ENCODE results near the gene KIFBP.
"Not testable (repeated sequence)": the region's sequence is repeated elsewhere in the genome, so short reads cannot be mapped to it uniquely, and the experiment has no call there.

Gene KIFBP, protein sequence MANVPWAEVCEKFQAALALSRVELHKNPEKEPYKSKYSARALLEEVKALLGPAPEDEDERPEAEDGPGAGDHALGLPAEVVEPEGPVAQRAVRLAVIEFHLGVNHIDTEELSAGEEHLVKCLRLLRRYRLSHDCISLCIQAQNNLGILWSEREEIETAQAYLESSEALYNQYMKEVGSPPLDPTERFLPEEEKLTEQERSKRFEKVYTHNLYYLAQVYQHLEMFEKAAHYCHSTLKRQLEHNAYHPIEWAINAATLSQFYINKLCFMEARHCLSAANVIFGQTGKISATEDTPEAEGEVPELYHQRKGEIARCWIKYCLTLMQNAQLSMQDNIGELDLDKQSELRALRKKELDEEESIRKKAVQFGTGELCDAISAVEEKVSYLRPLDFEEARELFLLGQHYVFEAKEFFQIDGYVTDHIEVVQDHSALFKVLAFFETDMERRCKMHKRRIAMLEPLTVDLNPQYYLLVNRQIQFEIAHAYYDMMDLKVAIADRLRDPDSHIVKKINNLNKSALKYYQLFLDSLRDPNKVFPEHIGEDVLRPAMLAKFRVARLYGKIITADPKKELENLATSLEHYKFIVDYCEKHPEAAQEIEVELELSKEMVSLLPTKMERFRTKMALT
- total RNA-seq = 17.3 to 24.4 (median 18.7) reads per million in 3 experiments

GRCh38 chr10:68988530-68989316 lies at the start of gene KIFBP:
Gene KIFBP (plus strand): TSS chr10:68988803. CDS start chr10:68988833, 30 bp downstream.
- DNase-seq = peak; percentile 86

DNA sequence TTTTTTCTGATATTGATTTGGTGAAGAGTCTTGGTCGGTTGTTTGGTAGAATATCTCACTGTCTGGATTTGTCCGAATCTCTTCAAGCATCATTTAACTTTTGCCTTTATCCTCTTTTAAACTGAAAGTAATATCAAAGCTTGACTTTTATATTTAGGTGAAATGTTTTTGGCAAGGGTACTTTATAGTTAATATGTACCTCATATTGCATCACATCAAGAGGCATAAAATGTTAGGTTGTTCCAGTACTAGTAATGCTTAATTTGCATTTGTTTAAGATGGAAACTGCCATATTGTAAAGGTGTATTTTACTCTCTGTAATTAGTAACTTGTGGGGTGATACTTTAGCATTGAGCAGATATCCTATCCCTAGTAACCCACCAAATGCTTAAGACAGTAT lies 49.7 kb upstream of the KIFBP start:
- no peak for DNase-seq

DNA sequence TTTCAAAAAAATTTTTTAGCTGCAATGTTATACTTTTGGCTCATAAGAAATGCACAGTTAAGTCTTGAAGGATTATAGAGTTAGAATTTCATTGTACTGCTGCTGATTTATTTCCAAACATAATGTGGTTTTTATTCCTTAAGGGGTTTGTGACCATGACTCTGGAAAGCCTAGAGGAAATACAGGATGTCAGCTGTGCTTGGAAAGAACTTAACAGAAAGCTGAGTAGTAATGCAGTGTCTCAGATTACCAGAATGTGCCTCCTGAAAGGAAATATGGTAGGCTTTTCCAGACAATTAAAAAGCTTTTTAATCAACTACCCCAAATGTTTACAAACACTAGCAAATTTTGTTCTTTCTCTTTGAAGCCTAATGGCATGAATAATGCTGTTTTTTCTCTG lies 47.7 kb upstream of the KIFBP start:
- not testable (repeated sequence) for DNase-seq

- DNase-seq = no peak
Observed at GRCh38 chr10:68950598-68950997, 38.0 kb upstream of the KIFBP start.

DNA sequence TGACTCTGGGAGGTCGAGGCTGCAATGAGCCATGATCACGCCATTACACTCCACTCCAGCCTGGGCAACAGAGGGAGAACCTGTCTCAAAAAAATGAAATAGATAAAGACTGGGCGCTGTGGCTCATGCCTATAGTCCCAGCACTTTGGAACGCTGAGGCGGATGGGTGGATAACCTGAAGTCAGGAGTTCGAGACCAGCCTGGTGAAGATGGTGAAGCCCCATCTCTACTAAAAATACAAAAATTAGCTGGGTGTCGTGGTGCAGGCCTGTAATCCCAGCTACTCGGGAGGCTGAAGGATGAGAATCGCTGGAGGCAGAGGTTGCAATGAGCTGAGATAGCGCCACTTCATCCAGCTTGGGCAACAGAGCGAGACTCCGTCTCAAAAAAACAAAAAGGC lies 33.7 kb upstream of the KIFBP start:
- DNase-seq = no peak

DNA sequence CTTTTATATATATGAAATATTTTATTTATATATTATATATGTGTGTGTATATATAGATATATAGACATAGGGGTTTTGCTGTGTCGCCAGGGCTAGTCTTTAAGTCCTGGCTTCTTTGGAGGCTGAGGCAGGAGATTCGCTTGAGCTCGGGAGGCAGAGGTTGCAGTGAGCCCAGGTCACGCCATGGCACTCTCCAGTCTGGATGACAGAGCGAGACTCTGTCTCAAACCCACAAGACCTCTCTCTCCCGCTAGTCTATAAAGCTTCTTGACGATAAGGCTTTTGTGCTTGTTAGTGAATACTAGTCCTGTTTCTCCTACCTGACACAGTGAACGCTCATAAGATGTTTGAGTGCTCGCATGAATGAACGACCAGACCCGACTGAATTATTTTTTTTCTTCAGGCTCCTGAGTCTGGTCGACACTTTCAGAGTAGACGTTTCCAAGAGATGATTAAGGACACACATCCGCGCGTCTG lies 33.2 kb upstream of the KIFBP start:
- no peak for DNase-seq

GRCh38 chr10:68955832-68956532 lies 32.6 kb upstream of the KIFBP start, which contains the start of gene DDX21:
Gene DDX21 (plus strand): TSS chr10:68956170. CDS start chr10:68956226, 56 bp downstream.
- DNase-seq = peak; percentile 90

DNA sequence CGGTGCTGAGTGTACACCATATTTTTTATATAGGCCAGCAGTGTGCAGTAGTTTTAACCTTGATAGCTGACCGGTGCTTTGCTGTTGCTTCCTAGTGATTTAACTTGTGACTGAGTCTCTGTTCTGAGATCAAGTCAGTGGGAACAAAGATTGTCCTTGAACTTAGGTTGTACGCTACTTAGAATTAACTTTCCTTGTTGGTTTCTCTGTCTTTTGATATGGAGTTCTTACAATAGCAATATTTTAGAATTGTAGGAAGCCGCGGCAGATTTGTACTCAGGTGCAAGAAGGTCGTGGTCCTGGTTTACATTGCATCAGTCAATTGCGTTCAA lies 31.4 kb upstream of the KIFBP start:
- DNase-seq = no peak

- DNase-seq = no peak
Observed at GRCh38 chr10:68957654-68958053, 30.9 kb upstream of the KIFBP start.

- DNase-seq = no peak
Observed at GRCh38 chr10:68959695-68960527, 28.7 kb upstream of the KIFBP start.

GRCh38 chr10:68963151-68963550 lies 25.5 kb upstream of the KIFBP start:
- no peak for DNase-seq

- DNase-seq = no peak
Observed at GRCh38 chr10:68973975-68974374, 14.6 kb upstream of the KIFBP start.

GRCh38 chr10:68975936-68976473 lies 12.6 kb upstream of the KIFBP start:
- not testable (repeated sequence) for DNase-seq

DNA sequence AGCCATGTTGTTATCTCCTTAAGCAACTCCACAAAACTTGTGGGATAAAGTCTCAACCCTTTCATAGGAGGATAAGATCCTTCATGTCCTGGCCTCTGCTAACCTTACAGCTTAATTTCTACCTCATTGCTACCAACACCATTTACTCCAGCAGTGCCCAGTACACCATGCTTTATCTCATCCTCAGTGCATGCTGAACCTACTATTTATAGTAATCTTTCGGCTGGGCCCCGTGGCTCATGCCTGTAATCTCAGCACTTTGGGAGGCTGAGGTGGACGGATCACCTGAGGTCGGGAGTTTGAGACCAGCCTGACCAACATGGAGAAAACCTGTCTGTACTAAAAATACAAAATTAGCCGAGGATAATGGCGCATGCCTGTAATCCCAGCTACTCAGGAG lies 8.9 kb upstream of the KIFBP start:
- DNase-seq = not testable (repeated sequence)

GRCh38 chr10:68981074-68981473 lies 7.5 kb upstream of the KIFBP start:
- DNase-seq = no peak

- no peak for DNase-seq
Observed at GRCh38 chr10:68982389-68982788, 6.2 kb upstream of the KIFBP start.

- no peak for DNase-seq
Observed at GRCh38 chr10:68987611-68988010, 992 bp upstream of the KIFBP start.

DNA sequence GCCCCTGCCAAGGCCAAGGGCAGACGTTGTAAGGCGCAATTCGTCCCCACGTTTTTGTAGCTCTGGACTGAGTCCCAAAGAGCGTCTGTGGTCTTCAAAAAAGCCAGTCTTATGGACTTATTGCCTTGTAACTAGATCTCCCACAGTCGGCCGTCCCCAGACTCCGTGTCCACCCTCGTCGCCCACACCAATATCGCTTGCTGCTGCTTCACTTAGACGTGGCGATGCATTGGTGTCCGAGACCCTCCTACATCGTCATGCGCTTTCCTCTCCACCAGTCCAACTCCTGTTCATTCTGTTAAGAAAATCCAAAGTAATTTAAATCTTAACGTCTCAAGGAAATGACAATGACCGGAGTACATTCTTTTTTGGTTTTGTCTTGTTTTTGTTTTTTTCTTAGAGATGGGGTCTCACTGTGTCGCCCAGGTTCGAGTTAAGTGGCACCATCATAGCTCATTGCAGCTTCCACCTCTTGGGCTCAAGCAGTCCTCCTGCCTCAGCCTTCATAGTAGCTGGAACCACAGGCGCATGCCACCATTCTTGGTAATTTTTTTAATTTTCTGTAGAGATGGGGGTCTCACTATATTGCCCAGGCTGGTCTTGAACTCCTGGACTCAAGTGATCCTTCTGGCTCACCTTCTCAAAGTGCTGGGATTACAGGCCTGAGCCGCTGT lies 851 bp downstream of the KIFBP start:
- no peak for DNase-seq

- no peak for DNase-seq
Observed at GRCh38 chr10:68992636-68993440, 4.2 kb downstream of the KIFBP start.

DNA sequence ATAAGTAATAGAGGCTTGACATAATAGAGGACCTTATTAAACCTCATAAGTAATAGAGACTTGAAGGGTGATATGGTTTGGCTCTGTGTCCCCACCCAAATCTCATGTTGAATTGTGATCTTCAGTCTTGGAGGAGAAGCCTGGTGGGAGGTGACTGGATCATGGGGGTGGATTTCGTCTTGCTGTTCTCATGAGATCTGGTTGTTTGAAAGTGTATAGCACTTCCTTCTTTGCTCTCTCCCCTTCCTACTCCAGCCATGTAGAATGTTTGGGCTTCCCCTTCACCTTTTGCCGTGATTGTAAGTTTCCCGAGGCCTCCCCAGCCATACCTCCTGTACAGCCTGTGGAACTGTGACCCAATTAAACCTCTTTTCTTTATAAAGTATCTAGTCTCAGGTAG lies 8.6 kb downstream of the KIFBP start:
- no peak for DNase-seq

Data from central memory CD4-positive, alpha-beta T cell (primary cell).